Mucosa of rectum (tissue), 2 donors: Measurements from ENCODE around the gene SLC15A3.

ENCODE experiments used
- H3K27ac ChIP-seq, 2 donors: one replicate each; pipeline ENCODE4 v1.7.0; 2013; ENCODE audit warnings: inconsistent platforms in 2 of 2, low read depth in 2 of 2, low read length in 2 of 2
- H3K27me3 ChIP-seq, 2 donors: one replicate each; pipeline ENCODE4 v1.7.0; 2013; ENCODE audit warnings: low read length in 2 of 2; ENCODE audit not compliant: control insufficient read depth in 2 of 2, insufficient read depth in 2 of 2
- H3K36me3 ChIP-seq, 2 donors: one replicate each; pipeline ENCODE4 v1.7.0; 2013; ENCODE audit warnings: low read length in 2 of 2; ENCODE audit not compliant: control insufficient read depth in 2 of 2, insufficient read depth in 2 of 2
- H3K4me1 ChIP-seq, 2 donors: one replicate each; pipeline ENCODE4 v1.7.0; 2013; ENCODE audit warnings: low read length in 2 of 2, mild to moderate bottlenecking in 1 of 2; ENCODE audit not compliant: control insufficient read depth in 2 of 2, insufficient read depth in 2 of 2
- H3K4me3 ChIP-seq, 2 donors: one replicate each; pipeline ENCODE4 v1.7.0; 2013; ENCODE audit warnings: low read length in 2 of 2
- H3K9ac ChIP-seq, 2 donors: one replicate each; pipeline ENCODE4 v1.7.0; 2013; ENCODE audit warnings: low read length in 2 of 2, low read depth in 1 of 2, mild to moderate bottlenecking in 1 of 2
- H3K9me3 ChIP-seq, 2 donors: one replicate each; pipeline ENCODE4 v1.7.0; 2013; ENCODE audit warnings: low read length in 2 of 2; ENCODE audit not compliant: control insufficient read depth in 2 of 2
- donor health status: healthy.
- donor health status: Normal muscosa, but diverticular disease.

Gene SLC15A3

DNA sequence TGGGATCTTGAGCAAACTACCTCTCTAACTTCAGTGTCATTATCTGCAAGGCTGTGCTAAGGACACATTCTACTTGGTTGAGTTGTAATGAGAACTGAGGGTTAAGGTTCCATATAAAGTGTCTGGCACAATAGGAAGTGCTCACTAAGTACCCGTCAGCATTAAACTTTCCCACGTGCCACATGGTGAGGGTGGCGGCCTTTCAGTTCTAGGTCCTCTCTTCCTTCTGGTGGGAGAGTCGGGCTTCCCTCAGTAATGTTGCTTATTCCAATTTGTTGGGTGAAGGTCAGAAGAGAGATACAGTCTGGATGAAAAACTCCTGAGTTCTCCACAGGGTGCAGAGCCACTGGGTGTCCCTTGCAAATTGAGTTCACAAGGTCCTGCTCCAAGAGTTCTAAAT, 14.9 kb upstream of the SLC15A3 start:
- H3K9me3 ChIP-seq, result peaks cover 0 to 1% of the 10 kb centered on the region in 2 donors
- H3K36me3 ChIP-seq, result no peaks in the 10 kb centered on the region
- H3K4me3 ChIP-seq, result no peak overlapping the region
- no peak overlapping the region for H3K27ac ChIP-seq
- no peaks in the 10 kb centered on the region for H3K27me3 ChIP-seq
- H3K9ac ChIP-seq, result no peak overlapping the region
- H3K4me1 ChIP-seq, result no peaks in the 10 kb centered on the region

DNA sequence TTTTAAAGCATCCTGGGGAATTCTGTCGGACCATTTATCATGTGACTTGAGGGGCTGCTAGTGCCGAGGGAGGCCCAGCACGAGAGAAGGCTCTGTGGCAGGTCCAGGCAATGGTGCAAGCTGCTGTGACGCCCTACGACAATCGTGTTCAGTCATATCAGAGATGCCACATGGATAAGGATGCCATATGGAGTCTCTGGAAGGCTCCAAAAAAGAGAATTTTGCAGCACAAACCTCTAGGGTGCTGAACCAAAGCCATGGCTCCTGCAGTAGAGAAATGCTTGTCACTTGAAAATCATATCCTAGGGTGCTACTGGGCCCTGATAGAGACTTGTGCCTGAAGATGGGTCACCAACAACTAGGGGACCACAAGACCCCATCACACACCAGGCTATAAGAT, 12.8 kb upstream of the SLC15A3 start:
- Histone ChIP-seq H3K4me1 (no peaks in the 10 kb centered on the region), H3K9me3 (peaks cover 0 to 1% of the 10 kb centered on the region in 2 donors), H3K4me3 (no peak overlapping the region), H3K36me3 (no peaks in the 10 kb centered on the region), H3K9ac (no peak overlapping the region), H3K27ac (no peak overlapping the region), H3K27me3 (peaks cover 0 to 2% of the 10 kb centered on the region in 2 donors)

- Histone ChIP-seq H3K4me1 (no peaks in the 10 kb centered on the region), H3K36me3 (no peaks in the 10 kb centered on the region), H3K4me3 (no peak overlapping the region), H3K9ac (no peak overlapping the region), H3K27ac (no peak overlapping the region), H3K9me3 (no peaks in the 10 kb centered on the region), H3K27me3 (peaks cover 0 to 3% of the 10 kb centered on the region in 2 donors)
These were observed 8.4 kb upstream of the SLC15A3 start for GRCh38 chr11:60960405-60960804.

- no peak overlapping the region for H3K27ac ChIP-seq
These were observed 7.5 kb upstream of the SLC15A3 start for GRCh38 chr11:60959431-60959830.

DNA sequence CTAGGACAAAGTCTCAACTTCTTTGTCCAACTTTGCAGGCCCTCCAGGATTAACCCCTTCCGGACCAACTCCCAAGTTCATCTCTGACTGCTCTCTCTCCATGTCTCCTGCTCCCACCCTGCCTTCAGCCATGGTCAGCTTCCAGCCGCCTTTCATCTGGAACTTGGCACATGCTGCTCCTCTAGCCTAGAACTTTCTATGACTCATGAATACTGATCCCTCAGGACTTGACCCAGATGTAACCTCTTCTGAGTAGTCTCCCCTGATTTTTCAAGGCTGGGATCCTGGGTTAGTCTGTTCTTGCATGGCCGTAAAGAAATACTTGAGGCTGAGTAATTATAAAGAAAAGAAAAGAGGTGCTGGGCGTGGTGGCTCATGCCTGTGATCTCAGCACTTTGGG, 5.2 kb upstream of the SLC15A3 start:
- Histone ChIP-seq H3K4me1 (peaks cover 0 to 6% of the 10 kb centered on the region in 2 donors), H3K27ac (no peak overlapping the region), H3K9ac (no peak overlapping the region), H3K9me3 (no peaks in the 10 kb centered on the region), H3K27me3 (peaks cover 0 to 3% of the 10 kb centered on the region in 2 donors), H3K4me3 (no peak overlapping the region), H3K36me3 (no peaks in the 10 kb centered on the region)

More at GRCh38 chr11:60959431-60959830, 7.5 kb upstream of the SLC15A3 start:
- Histone ChIP-seq H3K36me3 (no peaks in the 10 kb centered on the region), H3K9ac (no peak overlapping the region), H3K4me3 (no peak overlapping the region), H3K27me3 (peaks cover 0 to 3% of the 10 kb centered on the region in 2 donors), H3K9me3 (no peaks in the 10 kb centered on the region), H3K4me1 (no peaks in the 10 kb centered on the region)

GRCh38 chr11:60955571-60955970, 3.6 kb upstream of the SLC15A3 start:
- Histone ChIP-seq H3K27ac (no peak overlapping the region), H3K36me3 (no peaks in the 10 kb centered on the region), H3K4me1 (peaks cover 0 to 6% of the 10 kb centered on the region in 2 donors), H3K4me3 (no peak overlapping the region), H3K27me3 (peaks cover 0 to 3% of the 10 kb centered on the region in 2 donors), H3K9me3 (no peaks in the 10 kb centered on the region), H3K9ac (no peak overlapping the region)

DNA sequence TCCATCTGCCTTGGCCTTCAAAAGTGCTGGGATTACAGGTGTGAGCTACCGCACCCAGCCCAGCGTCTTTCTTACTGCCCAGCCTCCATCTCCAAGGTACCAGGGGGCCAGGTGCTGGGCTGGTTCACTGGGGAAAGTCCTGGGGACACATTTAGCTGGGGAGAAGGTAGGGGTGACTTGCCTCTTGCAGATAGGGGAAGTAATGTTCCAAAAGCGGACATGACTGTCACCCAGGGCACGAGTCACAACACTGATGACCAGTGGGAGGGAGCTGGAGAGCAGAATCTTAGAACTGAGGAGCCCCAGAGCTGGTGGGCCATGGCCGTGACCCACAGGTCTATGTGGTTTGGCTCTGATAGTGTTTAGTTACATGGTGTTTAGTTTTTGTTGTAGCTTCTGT, 2.4 kb upstream of the SLC15A3 start:
- H3K27ac ChIP-seq, result no peak overlapping the region
- H3K4me3 ChIP-seq, result no peak overlapping the region
- no peaks in the 10 kb centered on the region for H3K27me3 ChIP-seq
- H3K9me3 ChIP-seq, result no peaks in the 10 kb centered on the region
- H3K4me1 ChIP-seq, result peaks cover 0 to 6% of the 10 kb centered on the region in 2 donors
- no peaks in the 10 kb centered on the region for H3K36me3 ChIP-seq
- no peak overlapping the region for H3K9ac ChIP-seq

DNA sequence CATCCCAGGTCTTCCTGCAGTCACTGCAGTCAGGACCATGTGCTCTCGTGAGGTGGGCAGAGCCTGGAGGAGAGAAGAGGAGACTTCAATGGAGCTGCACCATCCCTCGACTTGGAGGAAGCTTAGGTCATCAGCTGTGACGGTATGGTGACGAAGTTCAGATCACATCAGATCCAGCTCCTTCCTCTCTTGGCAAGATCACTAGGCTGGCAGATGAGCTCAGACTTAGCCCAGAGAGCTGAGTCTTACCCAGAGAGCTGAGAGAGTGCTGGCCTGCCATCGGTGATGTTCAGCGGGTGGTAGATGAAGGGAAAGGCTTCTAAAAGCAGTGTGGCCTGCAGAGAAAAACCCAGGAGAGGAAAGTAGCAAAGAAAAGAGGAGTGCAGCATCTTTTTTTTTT, 1.8 kb upstream of the SLC15A3 start:
- Histone ChIP-seq H3K27ac (no peak overlapping the region), H3K9me3 (no peaks in the 10 kb centered on the region), H3K4me3 (no peak overlapping the region), H3K36me3 (no peaks in the 10 kb centered on the region), H3K4me1 (peaks cover 0 to 6% of the 10 kb centered on the region in 2 donors), H3K9ac (no peak overlapping the region), H3K27me3 (no peaks in the 10 kb centered on the region)

DNA sequence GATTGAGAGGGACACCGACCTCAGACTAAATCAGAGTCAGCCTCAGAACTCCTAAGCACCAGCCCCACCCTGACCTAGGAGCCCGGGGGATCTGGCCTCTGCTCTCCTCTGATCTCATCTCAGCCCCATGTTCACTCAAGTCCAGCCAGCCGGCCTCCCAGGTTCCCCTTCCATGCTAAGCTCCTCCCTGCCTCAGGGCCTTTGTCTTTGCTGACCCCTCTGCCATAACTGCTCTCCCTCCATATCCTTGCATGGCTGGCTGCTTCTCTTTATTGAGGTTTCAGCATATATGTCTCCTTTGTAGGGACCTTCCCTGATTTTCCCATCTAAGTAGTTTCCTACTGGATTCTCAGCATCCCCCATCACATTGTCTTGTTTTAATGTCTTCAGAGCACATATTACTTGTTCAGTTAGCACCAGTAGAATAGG, 780 bp upstream of the SLC15A3 start:
- Histone ChIP-seq H3K27me3 (no peaks in the 10 kb centered on the region), H3K9ac (peak overlapping the region; percentile 61 to 68), H3K4me1 (peaks cover 0 to 6% of the 10 kb centered on the region in 2 donors), H3K27ac (peak overlapping the region; percentile 71 to 82), H3K9me3 (no peaks in the 10 kb centered on the region), H3K36me3 (no peaks in the 10 kb centered on the region), H3K4me3 (peak overlapping the region; percentile 68 to 79)

GRCh38 chr11:60951606-60951903, 421 bp downstream of the SLC15A3 start:
- H3K36me3 ChIP-seq, result no peaks in the 10 kb centered on the region
- peak overlapping the region; percentile 71 to 82 for H3K27ac ChIP-seq
- peak overlapping the region; percentile 61 to 68 for H3K9ac ChIP-seq
- peak overlapping the region; percentile 68 to 79 for H3K4me3 ChIP-seq
- H3K4me1 ChIP-seq, result peaks cover 0 to 6% of the 10 kb centered on the region in 2 donors
- no peaks in the 10 kb centered on the region for H3K27me3 ChIP-seq
- H3K9me3 ChIP-seq, result no peaks in the 10 kb centered on the region
